Fibroblast of peridontal ligament (primary cell): ENCODE data around the gene NOSTRIN.
"Not testable (repeated sequence)": the region's sequence is repeated elsewhere in the genome, so short reads cannot be mapped to it uniquely, and the experiment has no call there.

Experiments used
- DNase-seq: peaks from one replicate; pipeline ENCODE4 v3.0.0-alpha.2; 2010; ENCODE audit errors: extremely low read depth

Gene NOSTRIN

DNA sequence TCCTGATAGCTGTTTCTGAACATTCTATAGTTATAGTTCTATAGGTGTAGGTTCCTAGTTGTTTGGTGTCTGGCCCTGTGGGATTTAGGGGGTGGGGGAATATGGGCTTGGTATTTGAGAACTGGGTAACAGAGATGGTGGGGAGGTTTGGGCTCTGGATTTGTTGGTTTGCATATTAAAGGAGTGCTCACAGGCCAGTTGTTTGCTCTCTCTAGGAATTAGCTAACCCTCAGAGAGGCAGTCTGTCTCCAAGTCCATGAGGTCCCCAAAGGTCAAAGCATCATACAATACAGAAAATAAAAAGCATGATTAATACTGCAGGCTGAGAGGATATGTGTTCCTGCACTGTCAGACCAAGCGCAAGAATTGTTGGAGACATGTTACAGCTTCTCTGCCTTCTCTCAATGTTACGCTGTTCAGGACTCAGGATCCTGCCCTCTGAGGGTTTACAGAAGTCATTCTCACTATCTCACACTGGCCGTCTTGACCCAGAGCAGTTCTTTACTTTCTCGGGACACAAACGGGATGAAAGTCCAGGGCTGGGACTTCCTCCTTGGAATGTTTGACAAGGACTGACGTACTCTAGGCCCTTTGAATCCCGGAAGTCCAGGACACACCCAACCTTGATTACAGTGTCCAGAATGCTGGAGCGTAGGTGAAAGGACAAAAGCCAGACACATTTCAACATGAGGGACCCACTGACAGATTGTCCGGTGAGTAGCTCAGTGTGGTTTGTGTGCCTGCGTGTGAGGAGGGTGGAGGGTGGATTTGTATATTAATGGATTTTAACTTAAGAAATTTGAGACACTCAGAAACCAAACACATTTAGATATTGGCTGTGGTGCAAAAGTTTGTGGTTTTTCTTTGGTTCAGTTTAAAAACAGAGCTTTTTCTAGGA, at the start of gene NOSTRIN:
Gene NOSTRIN (plus strand): TSS at position 677 of the 898 bp plus-strand sequence. CDS start 10 bp downstream, at position 687.
- DNase-seq: peak; percentile 87

- no peak for DNase-seq
Measured at GRCh38 chr2:168753765-168754329, 48.6 kb upstream of the NOSTRIN start.

GRCh38 chr2:168757223-168757622, 45.2 kb upstream of the NOSTRIN start:
- DNase-seq: no peak

- peak; percentile 73 for DNase-seq
Measured at GRCh38 chr2:168758970-168759820, 43.2 kb upstream of the NOSTRIN start.

DNA sequence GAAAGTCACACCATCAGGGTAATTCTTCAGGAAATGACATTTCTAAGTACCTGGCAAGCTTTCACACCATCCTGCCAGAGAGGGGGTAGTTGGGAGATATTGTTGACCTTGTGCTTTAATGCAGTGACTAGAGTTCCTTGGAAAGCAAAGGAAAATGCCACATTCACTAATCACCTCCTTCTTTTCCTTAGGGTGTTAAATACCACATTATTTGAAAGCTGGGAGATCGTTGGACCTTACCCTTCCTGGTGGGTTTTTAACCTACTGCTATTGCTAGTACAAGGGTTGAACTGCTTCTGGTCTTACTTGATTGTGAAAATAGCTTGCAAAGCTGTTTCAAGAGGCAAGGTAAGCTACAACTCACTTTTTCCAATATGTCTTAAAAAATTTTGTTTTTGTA, 37.0 kb upstream of the NOSTRIN start:
- no peak for DNase-seq

DNA sequence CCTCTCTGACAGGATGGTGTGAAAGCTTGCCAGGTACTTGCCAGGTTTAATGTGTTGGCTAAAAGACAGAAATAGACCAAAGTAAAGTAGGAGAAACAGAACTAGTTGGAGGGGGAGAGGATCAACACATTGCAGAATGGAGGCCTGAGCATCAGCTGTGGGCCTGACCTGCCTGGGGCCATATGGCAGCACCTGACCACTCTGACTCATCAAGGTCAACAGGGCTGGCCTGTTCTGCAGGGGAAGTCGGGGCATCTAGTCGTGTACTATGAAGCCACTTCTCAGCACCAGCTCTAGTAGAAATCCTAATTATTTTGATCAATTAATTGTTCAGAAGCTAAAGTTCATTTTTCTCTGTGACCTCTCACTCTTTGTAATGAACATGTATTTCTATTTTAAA, 35.8 kb upstream of the NOSTRIN start:
- DNase-seq: no peak

GRCh38 chr2:168767258-168767657, 35.2 kb upstream of the NOSTRIN start:
- DNase-seq: no peak

DNA sequence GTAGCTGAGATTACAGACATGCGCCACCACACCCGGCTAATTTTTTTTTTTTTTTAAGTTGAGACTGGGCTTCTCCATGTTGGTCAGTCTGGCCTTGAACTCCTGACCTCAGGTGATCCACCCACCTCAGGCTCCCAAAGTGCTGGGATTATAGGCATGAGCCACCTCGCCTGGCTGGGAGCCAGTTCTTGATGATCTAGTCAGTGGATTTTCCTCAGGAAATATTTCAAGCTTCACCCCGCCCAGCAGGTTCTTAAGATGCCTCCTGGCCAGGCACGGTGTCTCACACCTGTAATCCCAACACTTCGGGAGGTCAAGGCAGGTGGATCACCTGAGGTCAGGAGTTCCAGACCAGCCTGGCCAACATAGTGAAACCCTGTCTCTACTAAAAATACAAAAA, 34.1 kb upstream of the NOSTRIN start:
- DNase-seq: not testable (repeated sequence)

DNA sequence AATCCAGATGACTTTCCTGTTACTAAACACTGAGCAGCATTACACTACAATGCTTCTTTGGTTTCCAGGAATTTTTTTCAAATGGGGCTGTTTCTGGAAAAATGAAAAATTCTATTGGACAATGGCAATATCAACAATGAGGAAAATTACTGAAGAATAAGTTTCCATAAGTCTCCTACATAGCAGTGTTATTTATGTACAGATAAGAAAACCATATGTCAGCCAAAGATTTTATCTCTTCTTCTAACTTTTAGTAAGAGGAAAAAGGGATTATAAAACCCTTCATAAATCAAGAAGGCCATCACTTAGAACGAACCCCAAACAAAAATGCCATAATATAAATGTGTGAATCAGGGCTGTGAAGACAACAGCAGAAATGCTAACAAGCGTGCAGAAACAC, 31.6 kb upstream of the NOSTRIN start:
- DNase-seq: no peak

GRCh38 chr2:168772704-168773103, 29.7 kb upstream of the NOSTRIN start:
- no peak for DNase-seq

DNA sequence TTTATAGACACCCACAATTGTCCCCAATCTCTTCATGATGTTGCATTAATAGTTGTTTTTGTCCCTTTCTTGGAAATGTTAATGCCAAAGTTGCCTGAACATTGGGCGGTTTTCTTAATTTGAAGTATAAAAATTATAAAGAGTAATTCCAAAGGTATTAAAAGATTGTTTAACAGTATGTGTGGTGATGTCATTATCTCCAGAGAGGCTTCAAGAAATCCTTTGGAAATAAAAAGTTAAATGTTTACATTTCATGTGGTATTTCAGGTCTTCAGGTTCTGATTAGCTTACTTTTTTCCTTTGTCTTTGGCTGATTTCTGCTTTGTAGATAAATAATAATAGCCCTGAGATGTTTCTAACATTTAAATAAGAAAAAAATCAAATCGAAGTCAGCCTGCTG, 29.3 kb upstream of the NOSTRIN start:
- no peak for DNase-seq

GRCh38 chr2:168773719-168774521, 28.5 kb upstream of the NOSTRIN start:
- DNase-seq: peak; percentile 77

DNA sequence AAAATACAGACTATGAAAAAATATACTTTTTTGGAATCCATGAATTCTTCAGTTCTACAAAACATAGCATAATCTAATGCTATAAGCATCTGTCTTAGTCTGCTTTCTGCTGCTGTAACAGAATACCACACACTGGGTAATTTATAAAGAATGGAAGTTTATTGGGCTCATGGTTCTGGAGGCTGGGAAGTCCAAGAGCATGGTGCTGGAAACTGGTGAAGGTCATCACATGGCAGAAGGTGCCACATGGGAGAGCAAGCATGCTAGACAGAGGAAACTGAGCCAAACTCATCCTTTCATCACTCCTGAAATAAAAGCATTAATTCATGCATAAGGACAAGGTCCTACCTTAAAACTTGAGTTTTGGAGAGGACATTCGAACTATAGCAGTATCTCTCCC, 26.6 kb upstream of the NOSTRIN start:
- no peak for DNase-seq

- DNase-seq: no peak
Measured at GRCh38 chr2:168780669-168781071, 21.8 kb upstream of the NOSTRIN start.

DNA sequence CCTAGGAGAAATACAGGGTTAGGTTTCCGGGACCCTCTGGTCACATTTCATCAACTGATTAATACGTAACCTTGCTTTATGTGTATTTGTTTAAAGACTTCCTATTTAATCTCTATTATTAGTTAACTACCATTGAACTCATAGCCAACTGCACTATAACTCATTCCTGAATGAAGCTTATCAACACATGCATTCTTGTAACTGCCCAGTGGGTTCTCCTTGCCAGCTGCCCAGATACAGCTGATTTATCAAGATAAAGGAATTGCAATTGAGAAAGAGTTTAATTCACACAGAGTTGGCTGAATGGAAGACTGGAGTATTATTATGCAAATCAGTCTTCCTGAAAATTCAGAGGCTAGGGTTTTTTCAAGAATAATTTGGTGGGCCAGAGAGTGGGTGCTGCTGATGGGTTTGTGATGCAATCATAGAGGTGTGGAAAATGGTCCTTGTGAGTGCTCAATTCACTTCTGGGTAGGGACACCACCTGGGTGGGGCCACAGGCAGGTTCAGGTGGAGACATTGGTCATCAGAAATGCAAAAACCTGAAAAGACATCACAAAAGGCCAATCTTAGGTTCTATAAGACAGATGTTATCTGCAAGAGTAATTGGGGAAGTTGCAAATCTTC, 21.1 kb upstream of the NOSTRIN start:
- no peak for DNase-seq

GRCh38 chr2:168782271-168782670, 20.2 kb upstream of the NOSTRIN start:
- no peak for DNase-seq

GRCh38 chr2:168784993-168785392, 17.4 kb upstream of the NOSTRIN start:
- DNase-seq: peak; percentile 27

GRCh38 chr2:168787098-168787781, 15.2 kb upstream of the NOSTRIN start:
- no peak for DNase-seq

- no peak for DNase-seq
Measured at GRCh38 chr2:168787782-168788376, 14.6 kb upstream of the NOSTRIN start.

GRCh38 chr2:168789776-168790175, 12.7 kb upstream of the NOSTRIN start:
- DNase-seq: no peak
